Epithelial cell of esophagus (primary cell): ENCODE results near the gene IL12RB2.

ENCODE experiments used
- DNase-seq: peaks from one replicate; pipeline ENCODE4 v3.0.0; 2010; ENCODE audit warnings: low read depth
- H3K4me3 ChIP-seq: 2 replicates; pipeline ENCODE4 v1.5.1; 2011; ENCODE audit warnings: mild to moderate bottlenecking, low read length, control low read depth
- CTCF ChIP-seq: IDR thresholded peaks from 2 replicates; pipeline ENCODE4 v1.5.1; 2011; ENCODE audit warnings: low read depth, mild to moderate bottlenecking, low read length, control low read depth, inconsistent platforms; ENCODE audit not compliant: insufficient read depth; ENCODE audit errors: missing control alignments

Gene IL12RB2, protein sequence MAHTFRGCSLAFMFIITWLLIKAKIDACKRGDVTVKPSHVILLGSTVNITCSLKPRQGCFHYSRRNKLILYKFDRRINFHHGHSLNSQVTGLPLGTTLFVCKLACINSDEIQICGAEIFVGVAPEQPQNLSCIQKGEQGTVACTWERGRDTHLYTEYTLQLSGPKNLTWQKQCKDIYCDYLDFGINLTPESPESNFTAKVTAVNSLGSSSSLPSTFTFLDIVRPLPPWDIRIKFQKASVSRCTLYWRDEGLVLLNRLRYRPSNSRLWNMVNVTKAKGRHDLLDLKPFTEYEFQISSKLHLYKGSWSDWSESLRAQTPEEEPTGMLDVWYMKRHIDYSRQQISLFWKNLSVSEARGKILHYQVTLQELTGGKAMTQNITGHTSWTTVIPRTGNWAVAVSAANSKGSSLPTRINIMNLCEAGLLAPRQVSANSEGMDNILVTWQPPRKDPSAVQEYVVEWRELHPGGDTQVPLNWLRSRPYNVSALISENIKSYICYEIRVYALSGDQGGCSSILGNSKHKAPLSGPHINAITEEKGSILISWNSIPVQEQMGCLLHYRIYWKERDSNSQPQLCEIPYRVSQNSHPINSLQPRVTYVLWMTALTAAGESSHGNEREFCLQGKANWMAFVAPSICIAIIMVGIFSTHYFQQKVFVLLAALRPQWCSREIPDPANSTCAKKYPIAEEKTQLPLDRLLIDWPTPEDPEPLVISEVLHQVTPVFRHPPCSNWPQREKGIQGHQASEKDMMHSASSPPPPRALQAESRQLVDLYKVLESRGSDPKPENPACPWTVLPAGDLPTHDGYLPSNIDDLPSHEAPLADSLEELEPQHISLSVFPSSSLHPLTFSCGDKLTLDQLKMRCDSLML

GRCh38 chr1:67307251-67308060 is at the start of gene IL12RB2:
TSS of gene IL12RB2 (plus strand) at chr1:67307873. CDS start at chr1:67320369, 12,496 bp downstream.
- H3K4me3 ChIP-seq = peak within 1 kb of the TSS; percentile 48
- no peak for TF ChIP-seq CTCF
- DNase-seq = peak; percentile 19

GRCh38 chr1:67261680-67262079 is 46.0 kb upstream of the IL12RB2 start:
- no peak for DNase-seq
- TF ChIP-seq CTCF = peak; percentile 20

DNA sequence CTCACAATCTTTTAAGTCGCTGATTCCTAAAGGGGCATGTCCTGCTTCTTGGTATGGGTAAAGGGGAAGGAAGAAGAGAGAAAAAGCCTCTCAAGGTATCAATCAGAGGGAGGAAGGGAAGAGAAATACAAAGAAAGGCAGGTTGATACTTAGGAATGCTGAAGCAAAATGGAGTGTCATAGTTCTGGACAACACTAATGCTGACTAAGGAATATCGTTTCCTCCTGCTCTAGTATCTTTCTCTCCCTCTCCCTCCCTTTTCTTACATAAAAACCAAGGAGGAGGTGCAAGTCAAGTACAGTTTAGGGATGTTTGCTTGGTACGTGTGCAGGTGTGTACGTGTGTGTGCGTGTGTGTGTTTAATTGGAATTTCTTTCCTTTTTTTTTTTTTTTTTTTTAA is 44.9 kb upstream of the IL12RB2 start:
- no peak for TF ChIP-seq CTCF
- DNase-seq = no peak

More at GRCh38 chr1:67261680-67262079, 46.0 kb upstream of the IL12RB2 start:
- H3K4me3 ChIP-seq = no peak overlapping the region

DNA sequence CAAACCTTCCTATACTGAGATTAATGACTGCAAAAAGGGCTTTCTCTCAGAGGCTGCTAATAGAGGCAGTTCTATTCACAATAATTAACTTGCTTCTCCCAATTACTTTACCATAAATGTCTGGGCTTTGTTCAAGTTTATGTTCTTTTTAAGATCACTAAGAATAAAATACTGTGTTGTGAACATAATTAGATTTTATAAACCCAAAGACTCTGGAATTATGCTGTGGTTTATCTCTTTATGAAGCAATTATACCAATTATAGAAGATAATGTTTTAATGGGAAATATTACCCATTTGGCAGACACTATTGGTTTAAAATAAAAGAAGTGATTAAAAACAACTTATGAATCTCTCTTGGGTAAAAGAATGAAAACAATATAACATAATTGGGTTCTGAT is 43.5 kb upstream of the IL12RB2 start:
- no peak overlapping the region for H3K4me3 ChIP-seq
- no peak for TF ChIP-seq CTCF
- no peak for DNase-seq

More for the DNA sequence above, 44.9 kb upstream of the IL12RB2 start:
- H3K4me3 ChIP-seq = no peak overlapping the region

DNA sequence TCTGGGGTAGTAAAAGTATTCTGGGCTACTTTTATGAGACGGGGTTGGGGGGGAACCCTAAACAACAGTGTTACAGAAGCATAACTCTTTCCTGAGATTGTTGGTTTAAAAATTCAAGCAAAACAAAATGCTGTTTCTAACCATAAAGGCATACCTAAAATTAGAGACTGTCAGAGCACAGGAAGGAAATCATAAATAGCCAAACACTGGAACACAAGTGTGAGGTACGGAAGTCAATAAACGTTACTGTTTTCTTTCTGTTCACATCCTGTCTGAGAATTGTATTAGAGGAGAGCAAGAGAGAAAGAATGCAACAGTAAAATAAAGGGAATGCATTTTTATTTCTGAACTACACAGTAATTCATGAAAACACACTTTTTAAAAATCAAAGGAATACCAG is 42.8 kb upstream of the IL12RB2 start:
- TF ChIP-seq CTCF = no peak
- no peak overlapping the region for H3K4me3 ChIP-seq
- no peak for DNase-seq

DNA sequence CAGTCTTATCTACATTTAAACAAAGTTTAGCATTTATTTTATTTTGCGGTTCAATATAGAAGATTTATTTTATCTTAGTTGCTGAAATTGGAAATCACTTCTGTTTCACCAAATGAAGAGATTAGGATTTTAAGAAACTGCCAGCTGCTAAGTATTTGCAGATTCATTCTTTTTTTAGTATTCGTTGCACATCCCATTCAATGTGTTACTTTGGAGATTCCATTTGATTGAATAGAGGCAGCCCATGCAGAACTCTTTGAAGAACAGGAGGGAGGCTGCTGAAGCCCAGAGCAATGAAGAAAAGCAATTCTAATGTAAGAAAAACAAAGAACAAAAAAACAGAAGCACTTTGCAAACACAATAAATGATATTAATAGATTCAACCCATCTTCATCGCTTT is 38.6 kb upstream of the IL12RB2 start:
- no peak for TF ChIP-seq CTCF
- H3K4me3 ChIP-seq = no peak overlapping the region
- DNase-seq = no peak
